NCI-H2196 (cell line): Measurements from ENCODE around the gene CLASP2.
A peak's percentile ranks its signal among the peaks of the same experiment; 100 is the strongest.
"Not testable (repeated sequence)": the region's sequence is repeated elsewhere in the genome, so short reads cannot be mapped to it uniquely, and the experiment has no call there.

Source experiments
- DNase-seq: peaks from one replicate; lab custom pipeline; 2025; ENCODE audit not compliant: unreplicated experiment; lab: John Stamatoyannopoulos, UW

CLASP2 gene

DNA sequence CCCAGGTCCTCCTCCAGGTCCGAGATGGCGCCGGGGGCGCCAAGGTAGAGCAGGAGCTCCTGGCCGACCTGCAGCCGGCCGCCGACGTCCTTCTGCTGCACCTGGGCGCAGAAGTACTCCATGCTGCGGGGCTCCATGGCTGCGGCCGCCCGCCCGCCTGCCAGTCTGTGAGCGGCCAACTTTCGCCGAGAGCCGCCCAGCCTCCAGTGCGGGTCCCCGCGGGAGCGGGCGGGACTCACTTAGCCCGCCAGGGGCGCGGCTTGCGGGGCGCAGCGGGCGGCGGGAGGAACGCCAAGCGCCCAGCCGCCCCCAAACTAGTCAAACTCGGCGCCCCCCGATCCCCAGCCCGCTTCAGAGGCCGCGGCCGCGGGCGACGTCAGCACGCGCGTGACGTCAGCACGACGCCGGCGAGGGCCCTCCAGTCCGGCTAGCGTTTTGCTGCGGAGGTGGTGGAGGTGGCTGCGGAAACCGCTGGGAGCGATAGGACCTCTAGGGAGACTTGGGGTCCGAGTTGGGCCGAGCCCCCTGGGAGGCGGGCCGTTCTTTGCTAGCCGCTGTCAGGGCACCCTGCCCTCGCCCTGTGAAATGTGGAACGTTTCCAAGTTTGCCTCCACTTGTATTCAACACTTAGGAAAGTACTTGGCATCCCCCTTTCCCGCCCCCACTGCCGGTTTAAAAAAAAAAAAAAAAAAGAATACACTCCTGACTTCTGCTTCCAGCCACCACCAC, at the start of gene CLASP2:
Gene CLASP2 (minus strand): TSS at position 389 of the 729 bp plus-strand sequence. CDS start 252 bp downstream, at position 137.
- peak; percentile 57 for DNase-seq

DNA sequence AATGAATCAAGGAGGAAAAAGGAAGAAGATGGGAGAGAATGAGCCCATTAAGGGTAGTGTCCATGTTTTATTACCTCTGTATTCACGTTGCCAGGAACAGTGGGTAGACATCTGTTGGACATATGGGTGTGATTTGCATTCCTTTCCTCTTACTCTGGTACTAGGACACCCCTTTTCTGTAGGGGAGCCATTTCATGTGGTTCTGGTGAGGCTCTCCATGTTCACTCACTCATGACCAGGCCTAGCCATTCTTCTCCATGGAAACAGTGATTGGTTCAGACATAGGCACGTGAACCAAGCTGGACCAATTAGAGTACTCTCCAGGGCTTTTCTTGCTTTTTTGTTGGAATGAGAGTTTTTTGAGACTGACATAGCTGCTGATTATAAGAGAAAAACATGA, 40.8 kb upstream of the CLASP2 start:
- no peak for DNase-seq

DNA sequence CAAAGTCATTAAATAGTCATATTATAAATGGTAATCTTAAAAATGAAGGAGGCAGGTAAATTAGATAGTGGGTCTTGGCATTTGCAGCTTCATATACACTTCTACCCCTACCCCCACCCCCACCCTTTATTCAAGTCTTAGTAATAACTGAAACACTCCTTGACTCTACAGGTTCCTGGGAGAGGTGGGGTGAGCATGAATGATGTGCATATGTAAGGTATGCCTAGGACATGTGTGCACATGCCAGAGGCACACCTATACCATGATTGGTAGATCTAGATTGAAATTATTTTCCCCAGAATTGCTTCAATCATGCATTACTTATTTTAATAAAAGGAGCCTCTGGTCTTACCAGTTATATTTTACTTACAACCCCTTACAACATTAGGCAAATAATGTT, 40.2 kb upstream of the CLASP2 start:
- DNase-seq = no peak

DNA sequence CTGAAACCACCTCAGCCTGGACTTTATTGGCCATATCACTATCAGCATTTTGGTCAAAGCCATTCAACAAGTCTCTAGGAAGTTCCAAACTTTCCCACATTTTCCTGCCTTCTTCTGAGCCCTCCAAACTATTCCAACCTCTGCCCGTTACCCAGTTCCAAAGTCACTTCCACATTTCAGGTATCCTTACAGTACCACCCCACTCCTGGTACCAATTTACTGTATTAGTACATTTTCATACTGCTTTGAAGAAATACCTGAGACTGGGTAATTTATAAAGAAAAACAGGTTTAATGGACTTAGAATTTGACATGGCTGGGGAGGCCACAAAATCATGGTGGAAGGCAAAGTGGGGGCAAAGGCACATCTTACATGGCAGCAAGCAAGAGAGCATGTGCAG, 36.3 kb upstream of the CLASP2 start:
- DNase-seq = not testable (repeated sequence)

DNA sequence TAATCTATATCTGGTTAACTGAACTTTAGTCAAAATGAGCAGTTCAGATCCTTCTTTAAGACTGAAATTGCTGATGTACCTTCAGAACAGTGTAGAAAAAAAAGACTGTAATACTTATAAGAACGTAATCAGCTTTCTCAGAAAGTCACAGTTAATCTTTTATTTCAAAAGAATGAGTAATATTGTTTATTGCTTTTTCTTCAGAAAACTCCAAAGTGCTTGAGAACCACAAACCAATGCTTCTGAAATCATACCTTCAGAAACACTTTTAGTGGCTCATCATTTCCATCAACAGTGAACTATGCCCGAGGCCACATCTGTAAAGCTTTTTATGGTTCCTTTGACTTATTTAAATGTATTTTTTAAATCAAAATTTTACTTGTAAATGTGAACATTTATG, 33.3 kb upstream of the CLASP2 start:
- no peak for DNase-seq

DNA sequence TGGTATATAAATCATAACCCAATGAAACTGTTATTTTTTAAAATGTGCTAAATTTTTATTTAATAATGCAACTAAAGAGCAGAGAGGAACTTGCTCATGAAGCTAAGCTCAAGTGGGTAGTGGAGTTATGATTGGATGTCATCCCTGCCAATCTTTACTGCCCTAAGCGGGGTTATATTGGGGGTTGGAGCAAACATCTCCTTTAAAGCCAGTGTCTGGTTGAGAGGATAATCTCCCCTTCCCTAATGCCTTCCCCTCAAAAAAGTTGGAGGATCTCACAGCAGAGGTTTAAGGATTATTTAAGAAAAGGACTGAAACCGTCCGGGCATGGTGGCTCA, 32.1 kb upstream of the CLASP2 start:
- no peak for DNase-seq

DNA sequence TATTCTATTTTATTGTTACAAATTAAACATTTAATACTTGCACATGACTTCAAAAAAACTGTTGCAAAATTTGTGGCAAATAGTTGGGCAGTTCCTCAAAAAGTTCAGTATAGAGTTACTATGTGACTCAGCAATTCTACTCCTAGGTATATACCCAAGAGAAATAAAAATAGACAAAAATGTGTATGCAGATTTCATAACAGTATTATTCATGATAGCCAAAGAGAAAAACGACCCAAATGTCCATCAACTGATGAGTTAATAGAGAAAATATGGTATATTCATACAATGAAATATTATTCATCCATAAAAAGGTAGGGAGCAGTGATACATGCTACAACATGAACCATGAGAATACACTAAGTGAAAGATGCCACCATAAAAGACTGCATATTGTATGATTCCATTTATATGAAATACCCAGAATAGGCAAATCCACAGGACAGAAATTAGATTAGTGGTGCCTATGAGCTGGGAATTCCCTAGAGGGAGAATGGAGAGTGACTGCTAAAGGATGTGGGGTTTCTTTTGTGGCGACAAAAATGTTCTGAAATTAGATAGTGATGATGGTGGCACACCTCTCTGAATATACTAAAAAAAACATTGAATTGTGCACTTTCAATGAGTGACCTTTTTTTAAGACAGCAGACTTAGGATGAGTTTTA, 31.6 kb upstream of the CLASP2 start:
- no peak for DNase-seq

DNA sequence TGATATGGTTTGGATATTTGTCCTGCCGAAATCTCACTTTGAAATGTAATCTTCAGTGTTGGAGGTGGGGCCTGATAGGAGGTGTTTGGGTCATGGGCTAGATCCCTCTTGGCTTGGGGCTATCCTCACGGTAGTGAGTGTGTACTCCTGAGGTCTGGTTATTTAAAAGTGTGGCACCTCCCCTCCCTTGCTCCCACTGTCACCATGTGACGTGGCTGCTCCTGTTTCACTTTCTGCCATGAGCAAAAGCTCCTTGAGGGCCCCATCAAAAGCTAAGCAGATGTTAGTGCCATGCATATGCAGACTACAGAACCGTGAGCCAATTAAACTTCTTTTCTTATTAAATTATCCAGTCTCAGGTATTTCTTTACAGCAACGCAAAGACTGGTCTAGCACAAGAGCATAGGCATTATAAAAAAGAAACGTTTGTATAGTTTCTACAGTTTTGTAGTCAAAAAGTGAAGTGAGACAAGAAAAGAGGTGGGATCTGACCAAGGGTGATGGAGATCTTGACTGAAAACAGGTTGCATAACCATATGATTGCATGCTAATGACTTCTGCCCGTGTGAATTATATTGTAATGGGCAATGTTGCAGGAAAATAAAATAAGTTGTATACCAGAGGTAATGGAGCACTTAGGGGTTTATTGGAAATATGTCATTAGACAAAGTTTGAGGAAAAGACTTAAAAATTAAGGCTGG, 28.5 kb upstream of the CLASP2 start:
- no peak for DNase-seq

DNA sequence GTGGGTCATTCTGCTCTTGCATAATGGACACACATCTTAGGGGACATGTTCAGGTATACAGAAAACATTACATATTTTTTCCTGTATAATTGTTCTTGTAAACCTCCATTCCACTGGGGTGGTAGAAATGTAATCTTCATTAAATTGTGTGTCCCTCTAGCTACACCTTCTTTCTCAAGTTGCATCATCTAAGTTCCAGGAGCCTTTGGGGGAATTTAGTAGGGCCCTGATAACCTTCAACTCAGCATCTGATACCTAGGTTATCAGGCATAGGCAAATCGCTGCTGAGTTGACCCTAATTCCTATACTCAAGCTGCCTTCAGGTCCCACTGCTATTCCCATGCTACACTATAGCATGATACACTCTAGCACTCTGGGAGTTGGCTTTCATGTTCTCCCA, 19.1 kb upstream of the CLASP2 start:
- DNase-seq = no peak

DNA sequence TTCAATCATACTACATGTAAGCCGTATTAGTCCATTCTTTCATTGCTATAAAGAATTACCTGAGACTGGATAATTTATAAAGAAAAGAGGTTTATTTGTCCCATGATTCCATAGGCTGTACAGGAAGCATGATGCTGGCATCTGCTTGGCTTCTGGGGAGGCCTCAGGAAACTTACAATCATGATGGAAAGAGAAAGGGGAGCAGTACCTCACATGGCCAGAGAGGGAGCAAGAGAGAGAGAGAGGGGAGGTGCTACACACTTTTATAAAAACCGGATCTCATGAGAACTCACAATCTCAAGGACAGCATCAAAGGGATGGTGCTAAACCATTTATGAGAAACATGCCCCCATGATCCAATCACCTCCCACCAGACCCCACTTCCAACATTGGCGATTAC, 14.3 kb upstream of the CLASP2 start:
- no peak for DNase-seq

DNA sequence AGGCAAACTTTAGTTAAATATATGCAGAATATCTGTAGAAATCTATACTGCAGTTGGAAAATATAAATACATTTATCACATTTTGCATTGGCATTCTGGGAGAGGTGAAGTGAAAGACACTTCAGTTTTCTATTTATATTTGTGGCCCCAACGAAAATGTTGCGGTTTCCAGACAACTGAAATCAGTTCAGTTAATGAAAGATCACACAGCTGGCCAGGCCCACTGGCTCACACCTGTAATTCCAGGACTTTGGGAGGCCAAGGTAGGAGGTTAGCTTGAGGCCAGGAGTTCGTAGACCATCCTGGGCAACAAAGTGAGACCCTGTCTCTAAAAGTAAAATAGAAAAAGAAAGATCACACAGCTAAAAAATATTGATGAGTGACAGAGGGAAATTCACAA, 11.9 kb upstream of the CLASP2 start:
- DNase-seq = no peak

DNA sequence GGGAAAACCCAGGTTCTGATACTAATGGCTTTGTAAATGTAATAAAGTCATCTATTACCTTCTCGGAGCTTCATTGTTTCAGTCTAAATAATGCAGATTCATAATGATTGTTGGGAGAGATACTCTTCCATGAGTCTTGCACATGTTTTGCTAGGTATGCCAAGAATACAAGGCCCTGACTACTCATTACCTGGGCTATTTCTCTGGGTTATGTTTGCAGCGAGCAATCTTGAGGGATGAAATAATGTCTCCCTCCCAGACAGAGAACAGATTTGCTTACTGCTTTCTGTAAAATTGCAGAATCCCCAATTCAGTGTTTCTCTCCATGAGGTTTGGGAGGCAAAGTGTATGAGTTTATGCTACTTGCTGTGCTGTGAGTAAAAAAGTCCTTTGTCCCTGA, 6.2 kb upstream of the CLASP2 start:
- DNase-seq = no peak

DNA sequence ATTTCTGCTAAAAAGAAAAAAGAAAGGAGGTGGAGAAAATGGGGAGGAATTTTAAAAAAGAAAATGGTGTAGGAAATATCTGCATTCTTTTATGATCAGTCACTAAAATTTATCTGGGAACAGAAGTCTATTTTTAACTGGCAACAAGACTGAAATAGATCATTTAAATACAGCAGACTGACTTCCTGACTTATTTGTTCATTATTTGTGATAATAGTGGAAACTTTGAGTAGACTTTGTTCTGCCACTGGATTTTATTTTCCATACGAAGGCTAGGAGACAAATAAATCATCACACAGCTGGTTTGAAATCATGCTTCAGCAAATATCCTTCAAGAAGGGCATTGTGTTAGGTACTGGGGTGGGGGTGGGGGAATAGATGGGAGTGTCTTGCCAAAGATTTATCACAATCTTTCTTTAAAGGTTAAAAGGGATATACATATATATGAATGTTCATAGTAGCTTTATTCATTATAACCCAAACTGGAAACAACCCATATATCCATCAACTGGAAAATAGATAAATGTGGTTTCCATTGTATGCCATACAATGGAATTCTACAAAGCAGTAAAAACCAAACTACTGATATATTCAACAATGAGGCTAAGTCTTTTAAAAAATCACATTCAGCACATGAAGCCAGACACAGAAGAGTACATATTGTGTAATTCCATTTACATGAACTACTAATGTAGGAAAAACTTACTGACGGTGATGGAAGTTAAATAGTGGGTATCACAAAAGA, 4.7 kb upstream of the CLASP2 start:
- DNase-seq = no peak

DNA sequence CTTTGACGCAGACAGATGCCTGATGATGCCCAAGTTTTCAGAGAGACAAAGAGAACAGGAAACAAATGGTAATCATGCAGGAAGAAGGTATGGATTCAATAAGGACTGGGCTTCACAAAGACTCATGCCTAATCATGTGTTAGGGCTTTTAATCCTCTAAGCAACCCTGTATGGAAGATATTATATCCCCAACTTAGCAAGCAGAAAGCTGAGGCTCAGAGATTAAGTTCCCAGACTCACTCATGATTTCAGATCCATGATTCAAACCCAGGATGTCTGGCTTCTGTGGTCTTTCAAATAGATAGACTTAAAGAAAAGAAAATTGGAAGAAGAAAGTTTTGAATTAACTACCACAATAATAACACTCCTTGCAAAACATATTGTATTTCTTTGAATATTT, 4.1 kb upstream of the CLASP2 start:
- no peak for DNase-seq

DNA sequence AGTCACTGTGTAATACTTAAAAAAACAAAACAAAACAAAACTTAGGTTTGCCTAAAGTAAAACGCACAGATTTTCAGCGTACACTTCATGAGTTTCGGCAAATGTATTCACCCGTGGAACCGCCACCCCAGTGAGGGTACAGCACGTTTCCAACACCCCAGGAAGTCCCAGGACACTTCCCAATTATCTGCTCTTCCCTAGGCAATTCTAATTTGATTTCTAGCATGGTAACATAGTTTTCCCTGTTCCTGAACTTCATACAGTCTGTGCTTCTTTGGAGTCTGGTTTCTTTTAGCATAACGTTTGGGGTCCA, 497 bp upstream of the CLASP2 start:
- peak; percentile 19 for DNase-seq

DNA sequence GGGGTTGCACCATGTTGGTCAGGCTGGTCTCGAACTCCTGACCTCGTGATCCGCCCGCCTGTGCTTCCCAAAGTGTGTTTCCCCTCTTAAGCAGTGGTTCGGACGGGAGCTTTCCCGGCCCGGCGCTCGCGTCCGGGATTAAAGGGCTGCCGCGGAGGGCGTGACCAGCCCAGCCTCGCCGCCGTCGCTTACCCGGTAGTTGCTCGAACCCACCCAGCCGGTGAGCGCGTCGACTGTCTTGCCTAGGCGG, 513 bp downstream of the CLASP2 start:
- DNase-seq = peak; percentile 42

DNA sequence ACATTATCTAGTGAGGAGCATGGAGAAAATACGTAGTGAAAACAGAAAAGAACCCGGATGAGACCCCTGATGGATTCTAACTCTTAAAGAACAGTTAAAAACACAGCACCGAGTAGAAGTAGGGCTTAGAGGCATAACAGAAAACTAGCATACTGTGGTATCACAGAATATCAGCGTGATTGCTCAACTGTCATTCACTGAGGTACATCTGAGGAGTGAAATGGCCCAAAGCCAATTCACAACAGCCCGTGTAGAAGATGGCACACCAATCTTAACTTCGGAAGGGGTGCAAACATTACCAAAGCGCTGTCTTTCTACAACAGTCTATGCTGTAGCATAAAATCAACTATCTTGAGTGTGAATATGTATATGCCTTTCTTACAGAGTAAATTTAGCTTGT, 1.8 kb downstream of the CLASP2 start:
- DNase-seq = no peak

DNA sequence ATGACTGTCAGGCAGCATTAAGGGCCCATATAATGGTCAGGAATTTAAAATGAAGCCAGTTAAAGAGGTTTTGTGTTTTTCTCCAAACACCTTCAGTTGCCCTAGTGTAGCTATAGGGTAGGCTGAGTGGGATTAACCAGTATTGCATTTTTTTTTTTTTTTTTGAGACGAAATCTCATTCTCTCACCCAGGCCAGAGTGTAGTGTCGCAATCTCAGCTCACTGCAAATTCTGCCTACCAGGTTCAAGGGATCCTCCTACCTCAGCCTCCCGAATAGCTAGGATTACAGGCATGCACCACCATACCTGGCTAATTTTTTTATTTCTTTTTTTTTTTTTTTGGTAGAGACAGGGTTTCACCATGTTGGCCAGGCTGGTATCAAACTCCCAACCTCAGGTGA, 7.0 kb downstream of the CLASP2 start:
- DNase-seq = no peak

DNA sequence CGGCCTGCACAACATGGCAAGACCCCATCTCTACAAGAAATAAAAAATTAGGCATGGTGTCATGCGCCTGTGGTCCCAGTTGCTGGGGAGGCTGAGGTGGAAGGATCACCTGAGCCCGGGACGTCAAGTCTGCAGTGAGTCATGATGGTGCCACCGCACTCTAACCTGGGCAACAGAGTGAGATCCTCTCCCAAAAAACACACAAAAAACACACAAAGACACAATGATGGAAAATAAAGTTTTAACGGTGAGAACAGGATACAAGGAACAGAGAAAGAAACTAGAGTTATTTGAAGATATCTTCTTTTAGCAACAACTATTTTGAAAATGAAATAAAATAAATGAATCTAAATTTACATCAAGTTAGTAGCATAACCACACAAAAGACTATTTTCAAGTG, 12.0 kb downstream of the CLASP2 start:
- no peak for DNase-seq

DNA sequence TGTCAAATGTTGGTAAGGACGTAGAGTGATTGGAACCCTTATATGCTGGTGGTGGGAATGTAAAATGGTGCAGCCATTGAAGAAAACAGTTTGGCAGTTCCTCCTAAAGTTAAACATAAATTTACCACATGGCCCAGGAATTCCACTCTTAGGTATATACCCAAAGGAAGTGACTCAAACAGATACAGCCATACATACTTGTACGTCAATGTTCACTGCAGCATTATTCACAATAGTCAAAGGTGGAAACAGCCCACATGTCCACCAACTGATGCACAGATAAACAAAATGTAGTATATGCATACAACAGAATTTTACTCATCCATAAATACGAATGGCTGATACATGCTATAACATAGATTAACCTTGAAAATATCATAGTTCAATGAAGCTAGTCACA, 13.2 kb downstream of the CLASP2 start:
- no peak for DNase-seq

DNA sequence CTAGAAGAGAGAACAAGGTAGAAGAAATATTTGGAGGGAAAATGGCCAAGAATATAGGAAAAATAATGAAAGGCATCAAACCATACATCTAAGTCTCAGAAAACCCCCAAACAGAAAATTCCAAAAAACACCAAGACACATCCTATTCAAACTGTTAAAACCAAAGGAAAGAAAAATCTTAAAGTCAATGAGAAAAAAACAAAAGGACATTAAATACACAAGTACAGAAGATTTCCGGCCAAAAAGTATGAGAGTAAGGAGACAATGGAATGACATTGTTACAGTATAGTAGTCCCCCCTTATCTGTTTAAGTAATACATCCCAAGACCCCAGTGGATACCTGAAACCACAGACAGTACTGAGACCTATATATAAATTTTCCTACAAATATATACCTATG, 18.8 kb downstream of the CLASP2 start:
- DNase-seq = no peak

DNA sequence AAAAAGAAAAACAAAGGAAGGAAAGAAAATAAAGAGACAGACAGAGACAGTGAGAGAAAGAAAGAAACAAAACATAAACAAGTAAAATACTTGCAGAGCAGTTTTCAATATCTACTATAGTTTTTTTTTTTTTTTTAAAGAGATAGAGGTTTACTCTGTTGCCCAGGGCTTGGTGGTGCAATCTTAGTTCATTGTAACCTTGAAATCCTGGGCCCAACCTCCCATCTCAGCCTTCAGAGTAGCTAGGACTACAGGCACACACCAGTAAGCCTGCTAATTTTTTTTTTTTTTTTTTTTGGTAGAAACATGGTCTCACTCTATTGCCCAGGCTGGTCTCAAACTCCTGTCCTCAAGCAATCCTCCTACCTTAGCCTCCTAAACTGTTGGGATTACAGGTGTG, 23.1 kb downstream of the CLASP2 start:
- no peak for DNase-seq
